Measurements from ENCODE around the gene KDM3A.

KDM3A gene

GRCh38 chr2:86476918-86477317 lies 35.7 kb downstream of the KDM3A start (continued):
- no peak for TF ChIP-seq PATZ1 (CRISPR knock-in tag; IDR thresholded peaks at IDR 0.05; ENCODE audit: borderline replicate concordance)
- TF ChIP-seq PPARA (CRISPR knock-in tag; IDR thresholded peaks at IDR 0.05; ENCODE audit: borderline replicate concordance) = no peak
- TF ChIP-seq ESRRG (CRISPR knock-in tag; IDR thresholded peaks at IDR 0.05) = no peak
- TF ChIP-seq ZFP3 (CRISPR knock-in tag; IDR thresholded peaks at IDR 0.05) = no peak

- TF ChIP-seq SNAI2 (CRISPR knock-in tag; IDR thresholded peaks at IDR 0.05) = no peak
- TF ChIP-seq ARNTL (CRISPR knock-in tag; IDR thresholded peaks at IDR 0.05; ENCODE audit: borderline replicate concordance, low read depth) = no peak
- TF ChIP-seq BACH2 (CRISPR knock-in tag; IDR thresholded peaks at IDR 0.05; ENCODE audit: borderline replicate concordance) = no peak
- TF ChIP-seq TOX (CRISPR knock-in tag; IDR thresholded peaks at IDR 0.05; ENCODE audit: borderline replicate concordance) = no peak
- no peak for TF ChIP-seq ZNF8 (CRISPR knock-in tag; IDR thresholded peaks at IDR 0.05)
- no peak for TF ChIP-seq ZFP30 (CRISPR knock-in tag; IDR thresholded peaks at IDR 0.05)
- no peak for TF ChIP-seq PATZ1 (CRISPR knock-in tag; IDR thresholded peaks at IDR 0.05; ENCODE audit: borderline replicate concordance)
- TF ChIP-seq GLIS3 (CRISPR knock-in tag; IDR thresholded peaks at IDR 0.05) = no peak
- TF ChIP-seq TCF4 (CRISPR knock-in tag; IDR thresholded peaks at IDR 0.05; ENCODE audit: borderline replicate concordance) = no peak
- no peak for TF ChIP-seq ZNF565 (CRISPR knock-in tag; conservative IDR thresholded peaks at IDR 0.05; ENCODE audit: low read depth)
- no peak for TF ChIP-seq ZNF70 (CRISPR knock-in tag; IDR thresholded peaks at IDR 0.05)
- TF ChIP-seq ESRRG (CRISPR knock-in tag; IDR thresholded peaks at IDR 0.05) = no peak
- no peak for TF ChIP-seq RARB (CRISPR knock-in tag; IDR thresholded peaks at IDR 0.05)
- no peak for TF ChIP-seq ZFP3 (CRISPR knock-in tag; IDR thresholded peaks at IDR 0.05)
- TF ChIP-seq TSHZ2 (CRISPR knock-in tag; IDR thresholded peaks at IDR 0.05) = no peak
- no peak for TF ChIP-seq CREB5 (CRISPR knock-in tag; IDR thresholded peaks at IDR 0.05; ENCODE audit: low read depth)
- no peak for TF ChIP-seq PPARA (CRISPR knock-in tag; IDR thresholded peaks at IDR 0.05; ENCODE audit: borderline replicate concordance)
- no peak for TF ChIP-seq OSR1 (CRISPR knock-in tag; IDR thresholded peaks at IDR 0.05)
- no peak for ATAC-seq
Measured at GRCh38 chr2:86477349-86477748, 36.2 kb downstream of the KDM3A start.

- TF ChIP-seq ZFP3 (CRISPR knock-in tag; IDR thresholded peaks at IDR 0.05) (no peak), CSRNP3 (CRISPR knock-in tag; IDR thresholded peaks at IDR 0.05) (no peak), ESRRG (CRISPR knock-in tag; IDR thresholded peaks at IDR 0.05) (no peak), ISL1 (CRISPR knock-in tag; IDR thresholded peaks at IDR 0.05) (no peak), ZC3H10 (CRISPR knock-in tag; IDR thresholded peaks at IDR 0.05) (no peak), CSDC2 (CRISPR knock-in tag; IDR thresholded peaks at IDR 0.05) (no peak), ARNTL (CRISPR knock-in tag; IDR thresholded peaks at IDR 0.05; ENCODE audit: borderline replicate concordance, low read depth) (no peak), PATZ1 (CRISPR knock-in tag; IDR thresholded peaks at IDR 0.05; ENCODE audit: borderline replicate concordance) (no peak)
- ATAC-seq = no peak
Measured at GRCh38 chr2:86480105-86480504, 38.9 kb downstream of the KDM3A start.
